Activated naive CD4-positive, alpha-beta T cell treated with anti-CD3 and anti-CD28 coated beads, Interleukin-2, amount 50 U/mL, for 72 hours (primary cell): ENCODE results near the gene ALPL. TPM values are rescaled to one million over a fixed set of nuclear protein-coding genes. Genes with fewer than 3 reads are reported as not detected.
A peak's percentile ranks its signal among the peaks of the same experiment; 100 is the strongest.

ENCODE experiments used
- ATAC-seq, 2 donors: fragments of 150-1000 bp; cut with Tn5 transposase; 2 replicates each; pipeline ENCODE4 v1.10.0; 2021; ENCODE audit warnings: mild to moderate bottlenecking in 2 of 2, moderate library complexity in 2 of 2
- DNase-seq, 2 donors: peaks; one replicate each; pipeline ENCODE4 v3.0.0; 2021 to 2022; ENCODE audit warnings: low spot score in 2 of 2
- H3K27ac Mint-ChIP-seq, 2 donors: one replicate each; pipeline ENCODE4 v1.8.0; 2022; ENCODE audit warnings: mild to moderate bottlenecking in 2 of 2, mixed read lengths in 2 of 2
- H3K36me3 Mint-ChIP-seq, 2 donors: one replicate each; pipeline ENCODE4 v1.8.0; 2022; ENCODE audit warnings: mixed read lengths in 2 of 2
- H3K9me3 Mint-ChIP-seq, 2 donors: one replicate each; pipeline ENCODE4 v1.8.0; 2022; ENCODE audit warnings: mixed read lengths in 2 of 2
- total RNA-seq, 2 donors: library from RNA; stranded (reverse); gene quantifications; one replicate each; pipeline ENCODE4 v1.2.3, GENCODE V29; 2022

ALPL gene
- total RNA-seq, 2 donors from 2014 or later: not detected

DNA sequence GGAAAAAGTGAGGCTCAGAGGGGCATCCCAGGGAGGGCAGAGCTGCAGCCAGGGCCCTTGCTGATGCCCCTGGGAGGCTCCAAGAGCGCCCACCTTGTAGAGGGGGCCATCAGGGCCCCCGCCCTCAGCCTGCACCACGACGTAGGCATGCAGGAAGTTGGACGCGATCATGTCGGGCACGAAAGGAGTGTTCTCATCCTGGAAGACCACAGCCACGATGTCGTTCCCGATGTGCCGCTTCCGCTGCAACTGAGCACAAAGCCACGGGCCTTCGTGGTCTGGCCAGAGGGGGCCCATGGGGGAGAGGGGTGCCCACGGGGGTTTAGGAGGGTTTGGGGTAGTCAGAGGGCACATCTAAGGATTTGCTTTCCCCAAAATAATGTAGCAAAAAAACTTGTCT is 100.8 kb downstream of the ALPL start:
- H3K36me3 Mint-ChIP-seq: no peaks in the 10 kb centered on the region
- DNase-seq (no peak), ATAC-seq (no peak)
- H3K9me3 Mint-ChIP-seq: no peaks in the 10 kb centered on the region
- H3K27ac Mint-ChIP-seq: no peak overlapping the region

GRCh38 chr1:21610989-21611785 is 102.0 kb downstream of the ALPL start:
- no peaks in the 10 kb centered on the region for H3K36me3 Mint-ChIP-seq
- no peaks in the 10 kb centered on the region for H3K9me3 Mint-ChIP-seq
- no peak overlapping the region for H3K27ac Mint-ChIP-seq
- ATAC-seq (no peak), DNase-seq (no peak)

DNA sequence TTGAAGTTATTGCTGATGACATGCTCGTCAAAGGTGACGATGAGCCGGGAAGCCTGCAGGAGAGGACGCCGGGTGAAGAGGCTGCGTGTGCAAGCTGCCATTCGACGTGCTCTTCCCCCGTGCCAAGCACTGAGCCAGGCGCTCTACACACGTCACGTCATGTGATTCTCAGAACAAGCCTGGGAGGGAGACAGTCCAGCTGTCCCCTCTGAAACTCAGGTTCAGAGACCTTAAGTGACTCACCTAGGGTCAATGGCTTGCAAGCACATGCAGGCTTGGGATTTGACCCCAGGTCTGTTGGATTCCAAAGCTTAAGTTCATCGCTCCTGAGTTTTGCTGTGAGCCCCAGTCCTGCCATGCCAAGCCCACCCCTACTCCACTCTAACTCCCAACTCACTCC is 102.8 kb downstream of the ALPL start:
- no peaks in the 10 kb centered on the region for H3K36me3 Mint-ChIP-seq
- no peak overlapping the region for H3K27ac Mint-ChIP-seq
- no peaks in the 10 kb centered on the region for H3K9me3 Mint-ChIP-seq
- ATAC-seq (no peak), DNase-seq (no peak)

DNA sequence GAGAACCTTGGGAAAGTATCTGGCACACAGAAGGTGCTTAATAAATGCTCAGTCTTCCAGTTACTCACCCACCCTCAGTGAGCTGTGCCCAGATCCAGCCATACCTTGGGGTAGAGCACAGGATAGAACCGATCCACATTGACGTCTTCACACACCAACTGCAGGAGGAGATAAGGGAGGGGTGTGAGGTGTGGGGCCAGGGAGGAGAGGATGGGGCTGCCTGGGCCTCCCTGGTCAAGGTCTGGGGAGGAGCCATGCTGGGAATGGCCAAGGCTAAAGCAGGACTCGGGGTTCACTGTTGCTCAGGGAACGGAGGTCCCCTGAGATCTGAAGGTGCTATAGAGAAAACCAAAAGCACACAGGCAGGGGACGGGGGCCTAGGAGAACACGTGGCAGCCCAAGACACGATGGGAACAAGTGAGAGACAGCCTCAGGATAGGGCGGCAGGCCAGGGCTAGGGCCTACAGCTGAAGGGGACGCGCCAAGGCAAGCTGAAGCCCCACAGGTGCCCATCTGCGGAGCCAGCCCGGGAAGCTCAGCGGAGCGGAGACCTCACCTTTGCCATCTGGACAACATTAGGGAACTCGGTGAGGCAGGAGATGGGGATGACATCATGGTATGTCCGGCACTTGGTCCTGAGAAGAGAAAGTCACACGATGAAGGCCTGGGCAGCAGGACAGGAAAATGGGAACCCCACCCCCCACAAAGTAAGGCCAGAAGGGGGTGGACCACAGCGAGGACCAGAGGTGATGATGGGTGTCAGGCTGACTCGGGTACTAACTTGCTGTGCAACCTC is 104.0 kb downstream of the ALPL start:
- H3K27ac Mint-ChIP-seq: no peak overlapping the region
- DNase-seq (no peak), ATAC-seq (no peak)
- no peaks in the 10 kb centered on the region for H3K36me3 Mint-ChIP-seq
- no peaks in the 10 kb centered on the region for H3K9me3 Mint-ChIP-seq

GRCh38 chr1:21614419-21615115 is 105.3 kb downstream of the ALPL start:
- Mint-ChIP-seq H3K9me3 (no peaks in the 10 kb centered on the region), H3K36me3 (no peaks in the 10 kb centered on the region), H3K27ac (no peak overlapping the region)
- no peak for DNase-seq
- ATAC-seq: no peak

DNA sequence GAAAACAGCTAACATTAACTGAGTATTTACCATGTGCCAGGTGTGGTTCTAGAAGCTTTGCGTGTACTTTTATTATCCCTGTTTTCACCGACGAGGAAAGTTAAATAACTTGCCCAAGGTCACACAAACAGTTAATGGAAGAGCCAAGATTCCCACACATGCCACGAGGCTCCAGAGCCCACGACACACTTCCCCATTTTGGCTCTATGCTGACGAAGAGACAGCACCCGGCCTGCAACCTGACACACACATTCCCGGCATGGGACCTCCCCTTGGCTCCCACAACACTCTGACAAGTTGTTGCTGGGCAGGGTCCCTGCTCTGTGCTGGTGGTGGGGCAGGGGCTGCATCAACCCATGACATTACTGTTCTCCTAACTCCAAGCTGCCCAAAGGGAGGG is 107.1 kb downstream of the ALPL start:
- H3K27ac Mint-ChIP-seq: no peak overlapping the region
- no peaks in the 10 kb centered on the region for H3K36me3 Mint-ChIP-seq
- no peak for ATAC-seq
- DNase-seq: no peak
- no peaks in the 10 kb centered on the region for H3K9me3 Mint-ChIP-seq

DNA sequence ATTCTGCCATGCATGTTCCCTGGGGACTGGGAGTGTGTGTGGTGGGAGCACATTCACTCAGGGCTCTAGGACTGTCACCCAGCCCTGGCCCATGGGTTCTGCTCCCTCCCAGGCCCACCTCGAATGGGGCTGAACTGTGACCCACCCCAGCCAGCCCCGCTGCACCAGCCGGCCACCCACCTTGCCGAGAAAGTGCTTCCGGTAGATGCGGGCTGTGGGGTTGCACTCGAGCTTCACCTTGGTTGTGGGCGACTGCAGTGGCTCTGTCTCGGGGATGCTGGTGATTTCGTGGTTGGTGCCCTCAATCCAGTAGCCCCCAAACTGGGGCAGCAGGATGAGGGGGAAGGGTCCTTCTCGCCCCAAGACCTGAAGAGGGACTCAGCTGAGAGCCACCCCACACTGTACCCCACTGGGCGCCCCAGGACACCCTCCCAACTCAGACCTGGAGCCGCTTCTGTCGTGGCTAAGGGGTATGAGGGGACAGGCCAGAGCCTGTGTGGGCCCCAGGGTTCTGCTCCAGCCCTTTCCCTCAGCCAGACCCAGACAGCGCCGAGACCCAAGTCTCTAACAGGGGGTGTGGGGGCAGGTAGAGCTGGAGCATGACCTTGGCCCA is 108.0 kb downstream of the ALPL start:
- Mint-ChIP-seq H3K9me3 (no peaks in the 10 kb centered on the region), H3K36me3 (no peaks in the 10 kb centered on the region), H3K27ac (no peak overlapping the region)
- ATAC-seq (no peak), DNase-seq (no peak)

DNA sequence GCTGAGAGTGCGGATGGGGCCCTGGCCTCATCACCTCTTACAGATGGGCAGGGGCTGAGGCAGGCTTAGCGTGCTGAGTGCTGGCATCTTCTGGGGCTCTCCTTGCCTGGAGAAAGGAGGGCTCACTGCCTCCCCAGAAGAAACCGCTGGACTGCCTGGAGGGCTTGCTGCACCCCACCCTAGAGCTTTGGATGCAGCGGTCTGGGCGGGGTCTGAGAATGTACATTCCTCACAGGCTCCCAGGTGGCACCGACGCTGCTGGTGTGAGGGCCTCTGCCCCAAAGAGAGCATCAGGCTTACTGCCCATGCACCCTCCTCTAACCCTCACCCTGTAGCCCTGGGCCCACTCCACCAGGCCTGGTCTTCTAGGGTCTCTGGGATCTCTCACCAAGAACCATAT is 108.8 kb downstream of the ALPL start:
- DNase-seq: no peak
- Mint-ChIP-seq H3K36me3 (no peaks in the 10 kb centered on the region), H3K27ac (no peak overlapping the region), H3K9me3 (no peaks in the 10 kb centered on the region)
- ATAC-seq: no peak

GRCh38 chr1:21618561-21619374 is 109.5 kb downstream of the ALPL start:
- H3K36me3 Mint-ChIP-seq: no peaks in the 10 kb centered on the region
- no peak overlapping the region for H3K27ac Mint-ChIP-seq
- ATAC-seq: no peak
- DNase-seq: no peak
- no peaks in the 10 kb centered on the region for H3K9me3 Mint-ChIP-seq

- Mint-ChIP-seq H3K27ac (no peak overlapping the region), H3K9me3 (no peaks in the 10 kb centered on the region), H3K36me3 (no peaks in the 10 kb centered on the region)
- no peak for ATAC-seq
- DNase-seq: no peak
Measured at GRCh38 chr1:21619375-21619947, 110.2 kb downstream of the ALPL start.

- Mint-ChIP-seq H3K36me3 (no peaks in the 10 kb centered on the region), H3K27ac (no peak overlapping the region), H3K9me3 (no peaks in the 10 kb centered on the region)
- ATAC-seq (no peak), DNase-seq (no peak)
Measured at GRCh38 chr1:21620011-21620410, 110.8 kb downstream of the ALPL start.

GRCh38 chr1:21620496-21620895 is 111.3 kb downstream of the ALPL start:
- no peaks in the 10 kb centered on the region for H3K9me3 Mint-ChIP-seq
- DNase-seq: no peak
- H3K36me3 Mint-ChIP-seq: no peaks in the 10 kb centered on the region
- ATAC-seq: no peak
- H3K27ac Mint-ChIP-seq: no peak overlapping the region

GRCh38 chr1:21621051-21621450 is 111.8 kb downstream of the ALPL start:
- no peak for ATAC-seq
- DNase-seq: no peak
- H3K36me3 Mint-ChIP-seq: no peaks in the 10 kb centered on the region
- no peaks in the 10 kb centered on the region for H3K9me3 Mint-ChIP-seq
- no peak overlapping the region for H3K27ac Mint-ChIP-seq

DNA sequence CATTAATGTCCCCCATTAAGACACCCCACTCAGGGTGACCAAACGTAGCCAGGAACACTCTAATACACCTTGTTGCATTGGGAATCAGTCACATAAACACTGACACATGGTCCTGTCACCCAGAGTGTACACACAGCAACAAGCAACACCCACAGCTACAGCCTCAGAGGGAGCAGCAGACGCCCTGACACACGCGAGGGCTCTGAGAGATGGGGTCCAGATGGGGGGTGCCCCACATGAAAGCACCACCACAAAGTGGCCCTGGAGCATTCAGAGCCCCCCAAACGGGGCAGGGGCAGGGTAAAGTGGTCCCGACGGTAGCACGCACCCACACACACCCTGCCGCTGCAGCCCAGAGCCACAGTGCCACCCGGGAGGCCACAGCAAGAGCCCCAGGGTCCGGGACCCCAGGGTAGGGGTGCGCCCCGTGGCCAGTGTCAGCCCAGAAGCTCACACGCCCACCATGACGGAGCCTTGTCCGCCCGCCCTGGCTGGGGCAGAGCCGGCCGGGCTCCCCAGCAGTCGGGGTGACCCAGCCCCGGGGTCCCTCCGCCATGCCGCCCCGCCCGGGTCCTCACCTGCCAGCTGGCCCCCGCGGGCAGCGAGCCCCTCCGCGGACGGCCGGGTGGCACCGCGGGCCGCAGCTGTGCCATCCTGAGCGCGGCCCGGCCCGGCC is 112.7 kb downstream of the ALPL start:
- peak in 1 of 2 donors; percentile 16 for ATAC-seq
- H3K36me3 Mint-ChIP-seq: no peaks in the 10 kb centered on the region
- H3K9me3 Mint-ChIP-seq: no peaks in the 10 kb centered on the region
- H3K27ac Mint-ChIP-seq: no peak overlapping the region
- no peak for DNase-seq

DNA sequence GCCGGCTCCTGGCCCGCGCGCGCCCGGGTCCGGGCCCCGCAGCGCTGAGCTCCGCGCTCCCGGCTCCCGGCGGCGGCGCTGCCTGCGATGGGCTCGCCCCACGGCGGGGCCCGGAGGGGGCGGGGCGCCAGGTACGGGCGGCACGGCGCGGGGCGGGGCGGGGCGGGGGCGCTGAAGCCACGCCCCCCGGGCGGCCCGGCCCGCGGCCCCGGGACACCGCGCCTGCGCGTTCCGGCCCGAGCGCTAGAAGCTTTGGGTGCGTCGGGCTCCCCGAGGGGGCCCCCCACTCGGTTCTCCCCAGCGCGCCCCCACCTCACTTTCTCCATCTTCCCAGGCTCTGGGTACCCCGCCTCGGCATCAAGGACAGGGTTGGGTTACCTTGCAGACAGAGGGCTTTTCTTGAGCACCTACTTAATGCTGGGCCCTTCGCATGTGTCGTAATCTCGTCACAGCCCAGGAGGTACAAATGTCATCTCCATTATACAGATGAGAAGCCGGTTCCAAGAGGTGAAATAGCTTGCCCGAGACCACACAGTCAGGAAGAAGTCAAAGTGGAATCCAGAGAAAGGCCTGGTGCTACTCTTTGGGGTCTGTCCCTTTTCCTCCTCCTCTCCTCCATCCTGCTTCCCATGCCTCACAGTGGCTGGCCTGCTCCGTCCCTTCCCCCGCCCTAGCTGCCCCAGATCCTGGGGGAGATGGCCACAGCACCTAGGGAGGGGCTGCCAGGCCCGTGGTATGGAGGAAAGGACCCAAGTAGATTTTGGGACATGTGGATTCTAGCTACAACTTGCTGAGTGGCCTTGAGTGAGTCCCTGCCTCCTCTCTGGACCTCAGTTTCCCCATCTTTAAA is 113.5 kb downstream of the ALPL start:
- no peak overlapping the region for H3K27ac Mint-ChIP-seq
- ATAC-seq: peak; percentile 72 to 92
- H3K36me3 Mint-ChIP-seq: no peaks in the 10 kb centered on the region
- H3K9me3 Mint-ChIP-seq: no peaks in the 10 kb centered on the region
- DNase-seq: peak; percentile 61 to 73
